ENCODE data around the gene KIF20B.

GRCh38 chr10:89659143-89660131 lies 42.0 kb upstream of the KIF20B start:
- TF ChIP-seq, protein P1, sequence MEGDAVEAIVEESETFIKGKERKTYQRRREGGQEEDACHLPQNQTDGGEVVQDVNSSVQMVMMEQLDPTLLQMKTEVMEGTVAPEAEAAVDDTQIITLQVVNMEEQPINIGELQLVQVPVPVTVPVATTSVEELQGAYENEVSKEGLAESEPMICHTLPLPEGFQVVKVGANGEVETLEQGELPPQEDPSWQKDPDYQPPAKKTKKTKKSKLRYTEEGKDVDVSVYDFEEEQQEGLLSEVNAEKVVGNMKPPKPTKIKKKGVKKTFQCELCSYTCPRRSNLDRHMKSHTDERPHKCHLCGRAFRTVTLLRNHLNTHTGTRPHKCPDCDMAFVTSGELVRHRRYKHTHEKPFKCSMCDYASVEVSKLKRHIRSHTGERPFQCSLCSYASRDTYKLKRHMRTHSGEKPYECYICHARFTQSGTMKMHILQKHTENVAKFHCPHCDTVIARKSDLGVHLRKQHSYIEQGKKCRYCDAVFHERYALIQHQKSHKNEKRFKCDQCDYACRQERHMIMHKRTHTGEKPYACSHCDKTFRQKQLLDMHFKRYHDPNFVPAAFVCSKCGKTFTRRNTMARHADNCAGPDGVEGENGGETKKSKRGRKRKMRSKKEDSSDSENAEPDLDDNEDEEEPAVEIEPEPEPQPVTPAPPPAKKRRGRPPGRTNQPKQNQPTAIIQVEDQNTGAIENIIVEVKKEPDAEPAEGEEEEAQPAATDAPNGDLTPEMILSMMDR (IDR thresholded peaks at IDR 0.05): no peak
- TF ChIP-seq POLR2A (IDR thresholded peaks at IDR 0.05): no peak
